Activated T-cell treated with anti-CD3 and anti-CD28 coated beads for 48 hours (primary cell): ENCODE measurements around the gene CMC2.

Experiments used
- DNase-seq: peaks from one replicate; pipeline ENCODE4 v3.0.0-alpha.2; 2020; ENCODE audit warnings: low read depth

CMC2 gene

GRCh38 chr16:80972611-80973010 is 34.1 kb downstream of the CMC2 start:
- DNase-seq, result no peak

- no peak for DNase-seq
Observed at GRCh38 chr16:80971819-80972218, 34.9 kb downstream of the CMC2 start.

GRCh38 chr16:80969114-80969484 is 37.6 kb downstream of the CMC2 start:
- no peak for DNase-seq

GRCh38 chr16:80968386-80969113 is 38.1 kb downstream of the CMC2 start:
- DNase-seq, result no peak

- DNase-seq, result no peak
Observed at GRCh38 chr16:80966617-80967016, 40.1 kb downstream of the CMC2 start.

GRCh38 chr16:80964351-80964750 is 42.3 kb downstream of the CMC2 start:
- no peak for DNase-seq

GRCh38 chr16:80962879-80963278 is 43.8 kb downstream of the CMC2 start:
- DNase-seq, result no peak

GRCh38 chr16:80958284-80958683 is 48.4 kb downstream of the CMC2 start:
- no peak for DNase-seq

GRCh38 chr16:80954985-80955384 is 51.7 kb downstream of the CMC2 start:
- DNase-seq, result no peak

GRCh38 chr16:80948886-80949493 is 57.7 kb downstream of the CMC2 start:
- DNase-seq, result peak; percentile 37

- DNase-seq, result no peak
Observed at GRCh38 chr16:80947708-80948625, 58.7 kb downstream of the CMC2 start.

GRCh38 chr16:80947239-80947638 is 59.4 kb downstream of the CMC2 start:
- no peak for DNase-seq

- DNase-seq, result no peak
Observed at GRCh38 chr16:80946481-80946880, 60.2 kb downstream of the CMC2 start.

GRCh38 chr16:80940069-80940856 is 66.4 kb downstream of the CMC2 start:
- no peak for DNase-seq

GRCh38 chr16:80938879-80939260 is 67.8 kb downstream of the CMC2 start:
- no peak for DNase-seq

- DNase-seq, result no peak
Observed at GRCh38 chr16:80938004-80938878, 68.4 kb downstream of the CMC2 start.

GRCh38 chr16:80936410-80936809 is 70.3 kb downstream of the CMC2 start:
- no peak for DNase-seq

- DNase-seq, result no peak
Observed at GRCh38 chr16:80935691-80936090, 71.0 kb downstream of the CMC2 start.

- DNase-seq, result no peak
Observed at GRCh38 chr16:80932708-80933095, 74.0 kb downstream of the CMC2 start.

GRCh38 chr16:80931801-80932707 is 74.6 kb downstream of the CMC2 start:
- no peak for DNase-seq
